AG04449 (cell line): ENCODE results near the gene NAGPA.
"Not testable (repeated sequence)": the region's sequence is repeated elsewhere in the genome, so short reads cannot be mapped to it uniquely, and the experiment has no call there.

Source experiments
- CTCF ChIA-PET: fragments of 350-600 bp; formaldehyde crosslinking; extraction: SDS; loops from one replicate; lab custom pipeline; 2021; ENCODE audit warnings: antibody characterized with exemption; lab: Yijun Ruan, JAX
- POLR2A ChIA-PET: fragments of 400-600, 350-600 bp; formaldehyde crosslinking; extraction: SDS; loops from one replicate; lab custom pipeline; 2020; ENCODE audit warnings: antibody characterized with exemption, inconsistent platforms; lab: Yijun Ruan, JAX
- DNase-seq: peaks from one replicate; pipeline ENCODE4 v3.0.0-alpha.2; 2010; ENCODE audit warnings: low read depth, low spot score
- H3K4me3 ChIP-seq: 2 replicates; pipeline ENCODE4 v1.5.1; 2011; ENCODE audit warnings: low read depth, mild to moderate bottlenecking, control low read depth, low read length
- TF ChIP-seq, protein P1 (sequence below): IDR thresholded peaks from one replicate; pipeline ENCODE4 v1.5.1; 2011; ENCODE audit warnings: mild to moderate bottlenecking, moderate library complexity, low read length, control low read depth, inconsistent platforms; ENCODE audit not compliant: insufficient read depth; ENCODE audit errors: missing control alignments

NAGPA gene, protein sequence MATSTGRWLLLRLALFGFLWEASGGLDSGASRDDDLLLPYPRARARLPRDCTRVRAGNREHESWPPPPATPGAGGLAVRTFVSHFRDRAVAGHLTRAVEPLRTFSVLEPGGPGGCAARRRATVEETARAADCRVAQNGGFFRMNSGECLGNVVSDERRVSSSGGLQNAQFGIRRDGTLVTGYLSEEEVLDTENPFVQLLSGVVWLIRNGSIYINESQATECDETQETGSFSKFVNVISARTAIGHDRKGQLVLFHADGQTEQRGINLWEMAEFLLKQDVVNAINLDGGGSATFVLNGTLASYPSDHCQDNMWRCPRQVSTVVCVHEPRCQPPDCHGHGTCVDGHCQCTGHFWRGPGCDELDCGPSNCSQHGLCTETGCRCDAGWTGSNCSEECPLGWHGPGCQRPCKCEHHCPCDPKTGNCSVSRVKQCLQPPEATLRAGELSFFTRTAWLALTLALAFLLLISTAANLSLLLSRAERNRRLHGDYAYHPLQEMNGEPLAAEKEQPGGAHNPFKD

DNA sequence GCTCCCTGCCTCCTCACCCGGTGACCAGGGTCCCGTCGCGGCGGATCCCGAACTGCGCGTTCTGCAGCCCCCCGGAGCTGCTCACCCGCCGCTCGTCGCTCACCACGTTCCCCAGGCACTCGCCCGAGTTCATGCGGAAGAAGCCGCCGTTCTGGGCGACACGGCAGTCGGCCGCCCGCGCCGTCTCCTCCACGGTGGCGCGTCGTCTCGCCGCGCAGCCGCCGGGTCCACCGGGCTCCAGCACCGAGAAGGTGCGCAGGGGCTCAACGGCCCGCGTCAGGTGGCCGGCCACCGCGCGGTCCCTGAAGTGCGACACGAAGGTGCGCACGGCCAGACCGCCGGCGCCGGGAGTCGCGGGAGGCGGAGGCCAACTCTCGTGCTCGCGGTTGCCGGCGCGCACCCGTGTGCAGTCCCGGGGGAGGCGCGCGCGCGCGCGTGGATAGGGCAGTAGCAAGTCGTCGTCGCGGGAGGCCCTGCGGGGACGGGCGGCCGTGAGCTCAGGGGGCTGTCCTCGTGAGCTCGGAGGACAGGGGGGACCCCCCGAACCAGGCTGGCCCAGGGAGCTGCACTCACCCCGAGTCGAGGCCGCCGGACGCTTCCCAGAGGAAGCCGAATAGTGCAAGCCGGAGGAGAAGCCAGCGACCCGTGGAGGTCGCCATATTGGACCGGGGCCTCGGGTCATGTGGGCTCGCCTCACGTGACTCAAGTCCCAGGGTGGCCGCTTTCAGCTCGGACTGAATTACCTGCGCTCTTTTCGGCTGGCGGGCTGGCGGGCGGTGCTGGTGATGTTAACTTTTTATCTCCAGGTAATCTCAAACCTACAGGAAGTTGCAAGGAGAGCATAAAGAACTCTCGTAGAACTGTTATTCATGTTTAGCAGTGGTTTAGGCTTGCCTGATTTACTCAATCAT is at the start of gene NAGPA:
Gene NAGPA, minus strand, starts transcription at position 680 of the 911 bp plus-strand sequence. Its CDS starts 21 bp downstream, at position 659.
- DNase-seq: peak; percentile 14
- TF ChIP-seq, protein P1, sequence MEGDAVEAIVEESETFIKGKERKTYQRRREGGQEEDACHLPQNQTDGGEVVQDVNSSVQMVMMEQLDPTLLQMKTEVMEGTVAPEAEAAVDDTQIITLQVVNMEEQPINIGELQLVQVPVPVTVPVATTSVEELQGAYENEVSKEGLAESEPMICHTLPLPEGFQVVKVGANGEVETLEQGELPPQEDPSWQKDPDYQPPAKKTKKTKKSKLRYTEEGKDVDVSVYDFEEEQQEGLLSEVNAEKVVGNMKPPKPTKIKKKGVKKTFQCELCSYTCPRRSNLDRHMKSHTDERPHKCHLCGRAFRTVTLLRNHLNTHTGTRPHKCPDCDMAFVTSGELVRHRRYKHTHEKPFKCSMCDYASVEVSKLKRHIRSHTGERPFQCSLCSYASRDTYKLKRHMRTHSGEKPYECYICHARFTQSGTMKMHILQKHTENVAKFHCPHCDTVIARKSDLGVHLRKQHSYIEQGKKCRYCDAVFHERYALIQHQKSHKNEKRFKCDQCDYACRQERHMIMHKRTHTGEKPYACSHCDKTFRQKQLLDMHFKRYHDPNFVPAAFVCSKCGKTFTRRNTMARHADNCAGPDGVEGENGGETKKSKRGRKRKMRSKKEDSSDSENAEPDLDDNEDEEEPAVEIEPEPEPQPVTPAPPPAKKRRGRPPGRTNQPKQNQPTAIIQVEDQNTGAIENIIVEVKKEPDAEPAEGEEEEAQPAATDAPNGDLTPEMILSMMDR: no peak
- CTCF ChIA-PET: interaction anchor here (1.8 kb wide), 1 partner anchor 9 kb away, joined by 6 read pairs; no protein-coding TSS in a partner anchor
- H3K4me3 ChIP-seq: peak within 1 kb of the TSS; percentile 85
- POLR2A ChIA-PET: no interaction called here

DNA sequence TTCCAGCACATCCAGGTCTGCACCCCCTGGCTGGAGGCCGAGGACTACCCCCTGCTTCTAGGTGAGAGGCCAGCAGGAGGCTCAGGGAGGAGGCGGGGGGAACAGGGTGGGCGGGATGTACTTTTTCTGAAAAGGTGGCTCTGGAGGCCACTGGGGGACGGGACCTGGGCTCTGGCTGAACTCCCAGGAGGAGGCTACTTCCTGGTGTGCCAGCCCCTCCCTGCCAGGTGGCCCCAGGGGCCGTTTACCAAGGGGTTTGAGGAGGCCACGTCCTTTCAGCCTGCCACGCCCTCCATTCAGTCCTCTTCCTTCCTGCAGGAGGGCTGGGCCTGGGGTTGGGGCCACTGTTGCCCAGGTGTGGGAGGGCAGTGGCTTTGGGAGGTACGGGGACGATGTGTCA is 47.3 kb upstream of the NAGPA start:
- POLR2A ChIA-PET, H3K4me3 ChIP-seq, DNase-seq: not testable (repeated sequence)
- CTCF ChIA-PET: interaction anchor here (2.2 kb wide), 1 partner anchor 11 kb away, joined by 18 read pairs; no protein-coding TSS in a partner anchor

DNA sequence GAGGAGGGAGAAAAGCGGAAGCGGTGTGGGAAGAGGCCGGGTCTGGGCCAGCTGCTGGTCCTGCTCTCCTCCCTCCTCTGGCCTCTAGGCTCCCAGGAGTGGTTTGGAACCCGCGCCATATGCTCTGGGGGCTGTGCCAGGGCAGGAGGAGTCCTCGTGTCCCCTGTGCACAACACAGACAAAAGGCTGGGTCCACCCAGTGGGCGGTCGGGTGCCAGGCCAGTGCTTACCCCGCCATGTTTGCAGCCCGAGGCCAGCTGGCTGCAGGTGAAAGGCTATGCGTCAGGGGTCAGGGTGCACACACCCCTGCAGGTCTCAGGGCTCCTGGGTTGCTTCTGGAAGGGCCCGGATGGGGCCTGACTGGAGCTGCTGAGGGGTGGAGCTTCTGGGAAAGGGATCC is 46.7 kb upstream of the NAGPA start:
- CTCF ChIA-PET, POLR2A ChIA-PET, H3K4me3 ChIP-seq, DNase-seq: not testable (repeated sequence)

DNA sequence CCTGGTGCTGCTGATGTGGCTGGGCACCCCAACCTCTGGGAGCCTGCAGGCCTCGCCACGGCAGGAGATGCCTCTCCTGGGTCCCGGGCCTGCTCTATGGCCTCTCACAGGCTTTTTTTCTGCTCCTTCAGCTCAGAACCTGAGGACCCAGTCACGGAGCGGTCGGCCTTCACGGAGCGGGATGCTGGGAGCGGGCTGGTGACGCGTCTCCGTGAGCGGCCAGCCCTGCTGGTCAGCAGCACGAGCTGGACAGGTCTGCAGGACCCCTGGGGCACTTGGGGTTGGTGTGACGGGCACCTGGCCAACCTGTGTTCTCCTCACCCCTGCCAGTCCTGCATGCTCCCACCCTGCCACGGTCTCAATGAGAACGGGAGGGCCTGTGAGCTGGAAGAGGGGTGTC is 44.9 kb upstream of the NAGPA start:
- no peak for DNase-seq
- ChIA-PET POLR2A (no interaction called here), CTCF (no interaction called here)
- H3K4me3 ChIP-seq: no peak overlapping the region
- TF ChIP-seq, protein P1: no peak

DNA sequence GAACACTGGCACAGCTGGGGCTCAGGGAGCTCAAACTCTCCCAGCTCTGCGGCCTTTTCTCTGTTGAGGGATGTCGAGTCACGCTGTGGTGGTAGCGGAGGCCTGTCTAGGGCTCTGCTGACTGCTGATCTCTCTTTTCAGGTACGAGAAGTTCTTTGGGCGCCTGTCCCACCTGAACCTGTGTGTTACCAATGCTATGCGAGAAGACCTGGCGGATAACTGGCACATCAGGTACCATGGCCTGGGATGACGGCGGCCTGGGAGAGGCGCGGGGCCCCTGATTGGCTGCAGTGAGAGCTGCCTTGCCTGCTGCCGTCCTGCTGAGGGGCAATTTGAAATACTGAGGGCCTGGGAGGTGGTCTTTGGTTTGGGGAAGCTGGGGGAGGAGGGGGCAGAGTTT is 43.6 kb upstream of the NAGPA start:
- TF ChIP-seq, protein P1: no peak
- CTCF ChIA-PET: no interaction called here
- POLR2A ChIA-PET: no interaction called here
- no peak overlapping the region for H3K4me3 ChIP-seq
- DNase-seq: no peak

DNA sequence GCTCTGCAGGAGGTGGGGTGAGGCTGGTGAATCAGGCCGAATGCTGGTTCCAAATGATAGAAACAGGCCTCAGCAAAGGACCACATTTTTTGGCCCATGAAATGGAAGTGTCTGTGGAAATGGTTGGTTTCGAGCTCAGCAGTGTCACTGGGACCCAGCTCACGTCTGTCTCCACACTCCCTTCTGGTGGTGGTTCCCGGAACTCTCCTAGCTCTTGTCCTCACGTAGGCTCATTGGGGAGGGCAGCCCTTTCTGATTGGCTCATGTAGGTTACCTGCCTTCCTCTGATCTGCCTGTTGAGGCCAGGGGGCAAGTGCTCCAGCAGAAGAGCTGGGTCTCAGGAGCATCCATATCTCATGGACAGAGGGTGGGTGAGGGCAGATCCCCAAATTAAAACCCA is 41.9 kb upstream of the NAGPA start:
- TF ChIP-seq, protein P1: no peak
- ChIA-PET POLR2A (no interaction called here), CTCF (interaction anchor here (1.0 to 2.6 kb wide), 4 partner anchors 9 to 17 kb away, joined by 3 to 15 read pairs (median 4); no protein-coding TSS in a partner anchor)
- no peak for DNase-seq
- H3K4me3 ChIP-seq: no peak overlapping the region

DNA sequence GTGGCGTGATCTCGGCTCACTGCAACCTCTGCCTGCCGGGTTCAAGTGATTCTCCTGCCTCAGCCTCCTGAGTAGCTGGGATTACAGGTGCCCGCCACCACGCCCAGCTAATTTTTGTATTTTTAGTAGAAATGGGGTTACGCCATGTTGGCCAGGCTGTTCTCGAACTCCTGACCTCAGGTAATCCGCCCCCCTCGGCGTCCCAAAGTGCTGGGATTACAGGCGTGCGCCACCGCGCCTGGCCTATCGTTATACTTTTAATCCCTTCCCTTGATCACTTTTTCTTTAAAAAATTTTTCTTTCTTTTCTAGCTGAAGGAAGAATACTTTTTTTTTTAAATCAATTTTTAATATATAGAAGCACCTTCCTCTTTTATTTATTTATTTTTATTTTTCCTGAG is 40.0 kb upstream of the NAGPA start:
- DNase-seq, H3K4me3 ChIP-seq, POLR2A ChIA-PET: not testable (repeated sequence)
- CTCF ChIA-PET: interaction anchor here (2.7 kb wide), 1 partner anchor 9 kb away, joined by 6 read pairs; no protein-coding TSS in a partner anchor
